ENCODE data around the gene PARVA. TPM values are rescaled to one million over a fixed set of nuclear protein-coding genes. Genes with fewer than 3 reads are reported as not detected.
A peak's percentile ranks its signal among the peaks of the same experiment; 100 is the strongest.

PARVA gene
- total RNA-seq, 4 donors from 2014 or later = 52.9 to 188 (median 66.5) TPM

GRCh38 chr11:12390687-12391110, 13.3 kb downstream of the PARVA start:
- H3K4me3 ChIP-seq = no peak overlapping the region
- no peaks in the 10 kb centered on the region for H3K27me3 ChIP-seq
- no peak for TF ChIP-seq CTCF (IDR thresholded peaks at IDR 0.05)
- no peak for TF ChIP-seq POLR2A (IDR thresholded peaks at IDR 0.05)
- H3K4me1 ChIP-seq = peaks cover 18 to 30% of the 10 kb centered on the region in 2 donors
- no peaks in the 10 kb centered on the region for H3K9me3 ChIP-seq
- intact Hi-C loops (cut with DNase I; ENCODE audit: low total_unique reads) = no loop called here
- peak overlapping the region; percentile 93 to 96 for H3K27ac ChIP-seq
- no peaks in the 10 kb centered on the region for H3K36me3 ChIP-seq
- peak in 1 of 2 donors; percentile 77 for DNase-seq

DNA sequence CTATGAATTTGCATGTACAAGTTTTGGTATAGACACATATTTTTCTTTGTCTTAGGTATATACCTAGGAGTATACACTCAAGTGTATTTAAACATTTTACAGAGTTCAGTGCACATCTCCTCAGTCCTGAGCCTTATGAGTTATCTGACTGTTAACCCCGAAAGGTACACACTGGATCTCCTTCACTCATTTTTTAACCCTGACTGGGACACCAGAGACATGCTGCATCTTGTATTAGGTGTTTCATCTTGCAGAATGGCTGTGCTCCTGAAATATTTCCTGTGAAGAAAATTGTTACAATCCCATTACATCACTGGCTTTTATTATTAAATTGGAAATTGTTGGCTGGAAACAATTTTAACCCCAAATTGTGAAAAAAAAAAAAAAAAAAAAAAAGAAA, 15.3 kb downstream of the PARVA start:
- Histone ChIP-seq H3K4me3 (no peak overlapping the region), H3K9me3 (no peaks in the 10 kb centered on the region), H3K4me1 (peaks cover 12 to 24% of the 10 kb centered on the region in 2 donors), H3K36me3 (no peaks in the 10 kb centered on the region), H3K27ac (peak overlapping the region; percentile 93 to 96), H3K27me3 (no peaks in the 10 kb centered on the region)
- no peak for DNase-seq
- no peak for TF ChIP-seq CTCF (IDR thresholded peaks at IDR 0.05)
- TF ChIP-seq POLR2A (IDR thresholded peaks at IDR 0.05) = no peak
- intact Hi-C loops (cut with DNase I; ENCODE audit: low total_unique reads) = no loop called here

GRCh38 chr11:12393691-12394090, 16.3 kb downstream of the PARVA start:
- no peak for DNase-seq
- no peak overlapping the region for H3K4me3 ChIP-seq
- peaks cover 16 to 18% of the 10 kb centered on the region in 2 donors for H3K4me1 ChIP-seq
- H3K9me3 ChIP-seq = no peaks in the 10 kb centered on the region
- TF ChIP-seq POLR2A (IDR thresholded peaks at IDR 0.05) (no peak), CTCF (IDR thresholded peaks at IDR 0.05) (no peak)
- intact Hi-C loops (cut with DNase I; ENCODE audit: low total_unique reads) = no loop called here
- no peaks in the 10 kb centered on the region for H3K36me3 ChIP-seq
- no peaks in the 10 kb centered on the region for H3K27me3 ChIP-seq
- peak overlapping the region; percentile 93 to 96 for H3K27ac ChIP-seq

- peaks cover 9 to 16% of the 10 kb centered on the region in 2 donors for H3K4me1 ChIP-seq
- H3K36me3 ChIP-seq = no peaks in the 10 kb centered on the region
- H3K27me3 ChIP-seq = no peaks in the 10 kb centered on the region
- no peak for DNase-seq
- H3K9me3 ChIP-seq = no peaks in the 10 kb centered on the region
- H3K27ac ChIP-seq = peak overlapping the region; percentile 93 to 96
- TF ChIP-seq POLR2A (IDR thresholded peaks at IDR 0.05) (no peak), CTCF (IDR thresholded peaks at IDR 0.05) (no peak)
- H3K4me3 ChIP-seq = no peak overlapping the region
- intact Hi-C loops (cut with DNase I; ENCODE audit: low total_unique reads) = no loop called here
Measured at GRCh38 chr11:12394601-12395000, 17.2 kb downstream of the PARVA start.

- Histone ChIP-seq H3K27me3 (no peaks in the 10 kb centered on the region), H3K4me1 (peaks cover 3 to 17% of the 10 kb centered on the region in 2 donors), H3K9me3 (no peaks in the 10 kb centered on the region), H3K4me3 (no peak overlapping the region), H3K36me3 (no peaks in the 10 kb centered on the region), H3K27ac (peak overlapping the region; percentile 93 to 96)
- intact Hi-C loops (cut with DNase I; ENCODE audit: low total_unique reads) = no loop called here
- DNase-seq = no peak
- no peak for TF ChIP-seq CTCF (IDR thresholded peaks at IDR 0.05)
- no peak for TF ChIP-seq POLR2A (IDR thresholded peaks at IDR 0.05)
Measured at GRCh38 chr11:12395333-12395732, 18.0 kb downstream of the PARVA start.
